ENCODE data around the gene PRRT4. TPM values are rescaled to one million over a fixed set of nuclear protein-coding genes. Genes with fewer than 3 reads are reported as not detected.

The PRRT4 gene
- total RNA-seq, 1 donor from 2014 or later: not detected

DNA sequence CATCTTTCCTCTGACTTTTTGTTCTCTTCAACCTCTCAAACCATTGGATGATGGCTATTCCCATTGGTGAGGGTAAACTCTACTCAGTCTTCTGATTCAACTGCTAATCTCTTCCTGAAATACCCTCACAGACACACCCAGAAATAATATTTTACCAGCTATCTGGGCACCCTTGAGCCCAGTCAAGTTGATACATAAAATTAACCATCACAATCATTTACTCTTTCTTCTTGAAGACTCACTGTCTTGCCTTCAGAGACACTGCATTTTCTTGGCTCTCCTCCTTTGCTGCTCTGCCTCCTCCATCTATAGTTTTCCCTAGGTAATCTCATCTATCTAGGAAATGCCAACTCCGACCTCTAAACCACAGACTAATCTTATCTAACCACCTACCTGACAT, 12.6 kb upstream of the PRRT4 start:
- DNase-seq: no peak
- H3K4me1 Mint-ChIP-seq (ENCODE audit: low read depth, unreplicated experiment): no peaks in the 10 kb centered on the region
- H3K27me3 Mint-ChIP-seq (ENCODE audit: unreplicated experiment): peaks cover 3% of the 10 kb centered on the region
- H3K36me3 Mint-ChIP-seq (ENCODE audit: unreplicated experiment): peaks cover 4% of the 10 kb centered on the region
- H3K27ac Mint-ChIP-seq (ENCODE audit: unreplicated experiment): no peak overlapping the region
- peaks cover 2% of the 10 kb centered on the region for H3K9me3 Mint-ChIP-seq (ENCODE audit: unreplicated experiment)
- TF ChIP-seq, protein P1, sequence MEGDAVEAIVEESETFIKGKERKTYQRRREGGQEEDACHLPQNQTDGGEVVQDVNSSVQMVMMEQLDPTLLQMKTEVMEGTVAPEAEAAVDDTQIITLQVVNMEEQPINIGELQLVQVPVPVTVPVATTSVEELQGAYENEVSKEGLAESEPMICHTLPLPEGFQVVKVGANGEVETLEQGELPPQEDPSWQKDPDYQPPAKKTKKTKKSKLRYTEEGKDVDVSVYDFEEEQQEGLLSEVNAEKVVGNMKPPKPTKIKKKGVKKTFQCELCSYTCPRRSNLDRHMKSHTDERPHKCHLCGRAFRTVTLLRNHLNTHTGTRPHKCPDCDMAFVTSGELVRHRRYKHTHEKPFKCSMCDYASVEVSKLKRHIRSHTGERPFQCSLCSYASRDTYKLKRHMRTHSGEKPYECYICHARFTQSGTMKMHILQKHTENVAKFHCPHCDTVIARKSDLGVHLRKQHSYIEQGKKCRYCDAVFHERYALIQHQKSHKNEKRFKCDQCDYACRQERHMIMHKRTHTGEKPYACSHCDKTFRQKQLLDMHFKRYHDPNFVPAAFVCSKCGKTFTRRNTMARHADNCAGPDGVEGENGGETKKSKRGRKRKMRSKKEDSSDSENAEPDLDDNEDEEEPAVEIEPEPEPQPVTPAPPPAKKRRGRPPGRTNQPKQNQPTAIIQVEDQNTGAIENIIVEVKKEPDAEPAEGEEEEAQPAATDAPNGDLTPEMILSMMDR (IDR thresholded peaks at IDR 0.05; ENCODE audit: partially characterized antibody, unreplicated experiment): no peak
- no peak overlapping the region for H3K4me3 Mint-ChIP-seq (ENCODE audit: unreplicated experiment)

DNA sequence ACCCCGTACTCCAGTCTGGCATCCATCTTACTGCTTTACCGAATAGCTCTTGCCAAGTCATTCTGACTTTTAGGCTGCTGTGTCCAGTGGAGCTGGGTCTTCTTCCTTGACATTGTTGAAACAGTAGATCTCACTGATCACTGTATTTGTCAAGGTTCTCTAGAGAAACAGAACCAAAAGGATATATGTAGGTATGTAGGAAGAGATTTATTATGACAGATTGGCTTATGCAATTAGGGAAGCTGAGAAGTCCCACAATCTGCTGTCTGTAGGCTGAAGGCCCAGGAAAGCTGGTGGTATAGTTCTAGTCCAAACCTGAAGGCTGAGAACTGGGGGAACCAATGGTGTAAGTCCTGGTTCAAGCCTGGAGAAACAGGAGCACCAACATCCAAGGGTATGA, 12.1 kb upstream of the PRRT4 start:
- no peak overlapping the region for H3K4me3 Mint-ChIP-seq (ENCODE audit: unreplicated experiment)
- DNase-seq: no peak
- TF ChIP-seq, protein P1 (IDR thresholded peaks at IDR 0.05; ENCODE audit: partially characterized antibody, unreplicated experiment): no peak
- no peaks in the 10 kb centered on the region for H3K4me1 Mint-ChIP-seq (ENCODE audit: low read depth, unreplicated experiment)
- H3K27ac Mint-ChIP-seq (ENCODE audit: unreplicated experiment): no peak overlapping the region
- peaks cover 4% of the 10 kb centered on the region for H3K36me3 Mint-ChIP-seq (ENCODE audit: unreplicated experiment)
- peaks cover 2% of the 10 kb centered on the region for H3K27me3 Mint-ChIP-seq (ENCODE audit: unreplicated experiment)
- peaks cover under 1% of the 10 kb centered on the region for H3K9me3 Mint-ChIP-seq (ENCODE audit: unreplicated experiment)

DNA sequence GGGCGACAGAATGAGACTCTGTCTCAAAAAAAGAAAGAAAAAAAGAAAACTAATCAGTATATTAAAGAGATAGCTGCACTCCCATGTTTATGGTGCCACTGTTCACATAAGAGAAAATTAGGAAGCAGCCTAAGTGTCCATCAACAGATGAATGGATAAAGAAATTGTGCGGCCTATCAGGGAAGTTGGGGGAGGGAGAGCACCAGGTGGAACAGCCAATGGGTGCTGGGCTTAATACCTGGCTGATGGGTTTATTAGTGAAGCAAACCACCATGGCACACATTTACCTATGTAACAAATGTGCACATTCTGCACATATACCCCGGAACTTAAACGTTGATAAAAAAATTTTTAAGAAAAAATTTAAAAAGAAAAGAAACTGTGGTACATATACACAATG, 9.0 kb upstream of the PRRT4 start:
- no peaks in the 10 kb centered on the region for H3K9me3 Mint-ChIP-seq (ENCODE audit: unreplicated experiment)
- peaks cover 2% of the 10 kb centered on the region for H3K27me3 Mint-ChIP-seq (ENCODE audit: unreplicated experiment)
- DNase-seq: no peak
- H3K36me3 Mint-ChIP-seq (ENCODE audit: unreplicated experiment): peaks cover 4% of the 10 kb centered on the region
- H3K4me1 Mint-ChIP-seq (ENCODE audit: low read depth, unreplicated experiment): peaks cover 8% of the 10 kb centered on the region
- H3K27ac Mint-ChIP-seq (ENCODE audit: unreplicated experiment): no peak overlapping the region
- H3K4me3 Mint-ChIP-seq (ENCODE audit: unreplicated experiment): no peak overlapping the region
- TF ChIP-seq, protein P1 (IDR thresholded peaks at IDR 0.05; ENCODE audit: partially characterized antibody, unreplicated experiment): no peak

DNA sequence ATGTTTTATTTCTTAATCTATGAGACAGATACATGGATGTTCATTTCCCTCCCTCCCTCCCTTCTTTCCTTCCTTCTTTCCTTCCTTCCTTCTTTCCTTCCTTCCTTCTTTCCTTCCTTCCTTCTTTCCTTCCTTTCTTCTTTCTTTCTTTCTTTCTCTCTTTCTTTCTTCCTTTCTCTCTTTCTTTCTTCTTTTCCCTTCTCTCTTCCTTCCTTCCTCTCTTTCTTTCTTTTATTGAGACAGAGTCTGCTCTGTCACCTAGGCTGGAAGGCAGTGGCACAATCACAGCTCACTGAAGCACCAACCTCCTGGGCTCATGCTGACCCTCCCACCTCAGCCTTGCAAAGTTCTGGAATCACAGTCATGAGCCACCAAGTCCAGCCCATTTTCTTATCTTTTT, 5.5 kb upstream of the PRRT4 start:
- TF ChIP-seq, protein P1 (IDR thresholded peaks at IDR 0.05; ENCODE audit: partially characterized antibody, unreplicated experiment): no peak
- H3K9me3 Mint-ChIP-seq (ENCODE audit: unreplicated experiment): peaks cover 5% of the 10 kb centered on the region
- no peak overlapping the region for H3K4me3 Mint-ChIP-seq (ENCODE audit: unreplicated experiment)

DNA sequence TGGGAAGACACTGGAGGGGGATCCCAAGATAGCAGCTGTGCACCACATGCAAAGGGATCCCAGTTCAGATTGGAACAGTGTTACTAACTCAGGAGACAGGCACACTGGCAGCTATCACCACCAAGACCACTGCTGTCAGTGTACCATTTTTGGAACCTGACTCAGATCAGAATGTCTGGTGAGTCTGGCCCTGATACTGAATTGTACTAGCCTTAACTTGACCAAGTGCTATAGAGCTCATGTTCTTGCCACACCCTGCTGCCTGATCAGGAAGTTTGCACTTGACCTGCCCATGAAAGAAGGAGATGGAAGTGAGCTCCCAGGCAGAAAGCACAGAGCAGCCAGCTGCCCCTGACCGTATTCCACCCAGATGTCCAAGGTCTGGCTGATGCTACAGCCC, 4.8 kb upstream of the PRRT4 start:
- Mint-ChIP-seq H3K27me3 (ENCODE audit: unreplicated experiment) (peaks cover 16% of the 10 kb centered on the region), H3K9me3 (ENCODE audit: unreplicated experiment) (peaks cover 5% of the 10 kb centered on the region), H3K4me1 (ENCODE audit: low read depth, unreplicated experiment) (peaks cover 11% of the 10 kb centered on the region), H3K27ac (ENCODE audit: unreplicated experiment) (no peak overlapping the region), H3K4me3 (ENCODE audit: unreplicated experiment) (no peak overlapping the region), H3K36me3 (ENCODE audit: unreplicated experiment) (peaks cover 6% of the 10 kb centered on the region)
- TF ChIP-seq, protein P1 (IDR thresholded peaks at IDR 0.05; ENCODE audit: partially characterized antibody, unreplicated experiment): no peak
- no peak for DNase-seq

More for the DNA sequence above, 5.5 kb upstream of the PRRT4 start:
- Mint-ChIP-seq H3K36me3 (ENCODE audit: unreplicated experiment) (peaks cover 5% of the 10 kb centered on the region), H3K4me1 (ENCODE audit: low read depth, unreplicated experiment) (peaks cover 10% of the 10 kb centered on the region), H3K27ac (ENCODE audit: unreplicated experiment) (no peak overlapping the region), H3K27me3 (ENCODE audit: unreplicated experiment) (peaks cover 13% of the 10 kb centered on the region)
- no peak for DNase-seq
